IPS-18c (cell line): ENCODE data around the gene NES.
"Not testable (repeated sequence)": the region's sequence is repeated elsewhere in the genome, so short reads cannot be mapped to it uniquely, and the experiment has no call there.

Experiments
- H3K4me3 ChIP-seq: 2 replicates; pipeline ENCODE4 v1.7.0; 2013; ENCODE audit warnings: low read depth, mild to moderate bottlenecking, low read length, moderate library complexity; ENCODE audit not compliant: insufficient read depth
- H3K9me3 ChIP-seq: one replicate; pipeline ENCODE4 v1.6.1; 2013; ENCODE audit warnings: mild to moderate bottlenecking, low read length, moderate library complexity; ENCODE audit not compliant: control insufficient read depth, insufficient read depth

The NES gene

GRCh38 chr1:156644640-156645039 lies 32.6 kb downstream of the NES start:
- no peak overlapping the region for H3K4me3 ChIP-seq
- no peaks in the 10 kb centered on the region for H3K9me3 ChIP-seq

- Histone ChIP-seq H3K4me3 (no peak overlapping the region), H3K9me3 (no peaks in the 10 kb centered on the region)
These were observed 33.1 kb downstream of the NES start for GRCh38 chr1:156644146-156644545.

DNA sequence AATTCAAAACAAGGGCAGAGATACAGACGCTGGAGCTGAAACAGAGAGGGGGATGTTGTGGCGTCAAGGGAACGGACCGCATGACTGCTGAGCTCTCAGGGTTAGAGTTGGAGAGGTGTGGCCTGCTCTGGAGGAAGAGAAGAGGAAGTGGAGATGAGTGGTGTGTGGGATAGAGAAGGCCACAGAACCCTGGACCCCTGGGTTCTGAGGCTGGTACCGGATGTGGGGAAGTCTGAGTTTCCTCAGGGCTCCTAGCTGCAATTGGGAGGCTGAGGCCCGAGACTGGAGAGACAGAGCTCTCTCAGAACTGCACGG lies 33.5 kb downstream of the NES start:
- no peaks in the 10 kb centered on the region for H3K9me3 ChIP-seq

GRCh38 chr1:156643049-156643777 lies 34.0 kb downstream of the NES start:
- no peak overlapping the region; the same call in 1 of the 2 replicates for H3K4me3 ChIP-seq
- no peaks in the 10 kb centered on the region for H3K9me3 ChIP-seq

More for the DNA sequence above, 33.5 kb downstream of the NES start:
- H3K4me3 ChIP-seq, result no peak overlapping the region

- no peaks in the 10 kb centered on the region for H3K9me3 ChIP-seq
- peak overlapping the region; percentile 56 for H3K4me3 ChIP-seq
These were observed 34.8 kb downstream of the NES start for GRCh38 chr1:156642265-156643048.

DNA sequence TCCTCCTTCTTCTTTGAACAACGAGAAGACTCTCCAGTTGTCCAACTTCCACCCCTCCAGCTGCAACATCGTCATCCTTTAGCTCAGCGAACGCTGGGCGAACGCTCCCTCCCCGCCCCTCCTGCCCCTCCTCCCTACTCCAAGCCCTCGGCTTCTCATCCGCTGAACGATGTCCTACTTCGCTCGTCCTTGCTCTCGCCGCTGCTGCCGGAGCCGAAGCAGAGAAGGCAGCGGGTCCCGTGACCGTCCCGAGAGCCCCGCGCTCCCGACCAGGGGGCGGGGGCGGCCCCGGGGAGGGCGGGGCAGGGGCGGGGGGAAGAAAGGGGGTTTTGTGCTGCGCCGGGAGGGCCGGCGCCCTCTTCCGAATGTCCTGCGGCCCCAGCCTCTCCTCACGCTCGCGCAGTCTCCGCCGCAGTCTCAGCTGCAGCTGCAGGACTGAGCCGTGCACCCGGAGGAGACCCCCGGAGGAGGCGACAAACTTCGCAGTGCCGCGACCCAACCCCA lies 35.4 kb downstream of the NES start, which contains the start of gene BCAN:
TSS of gene BCAN (plus strand) at position 357 of the 504 bp plus-strand sequence. CDS start 3,938 bp downstream, outside the sequence.
- peak within 1 kb of the TSS; percentile 56 for H3K4me3 ChIP-seq

DNA sequence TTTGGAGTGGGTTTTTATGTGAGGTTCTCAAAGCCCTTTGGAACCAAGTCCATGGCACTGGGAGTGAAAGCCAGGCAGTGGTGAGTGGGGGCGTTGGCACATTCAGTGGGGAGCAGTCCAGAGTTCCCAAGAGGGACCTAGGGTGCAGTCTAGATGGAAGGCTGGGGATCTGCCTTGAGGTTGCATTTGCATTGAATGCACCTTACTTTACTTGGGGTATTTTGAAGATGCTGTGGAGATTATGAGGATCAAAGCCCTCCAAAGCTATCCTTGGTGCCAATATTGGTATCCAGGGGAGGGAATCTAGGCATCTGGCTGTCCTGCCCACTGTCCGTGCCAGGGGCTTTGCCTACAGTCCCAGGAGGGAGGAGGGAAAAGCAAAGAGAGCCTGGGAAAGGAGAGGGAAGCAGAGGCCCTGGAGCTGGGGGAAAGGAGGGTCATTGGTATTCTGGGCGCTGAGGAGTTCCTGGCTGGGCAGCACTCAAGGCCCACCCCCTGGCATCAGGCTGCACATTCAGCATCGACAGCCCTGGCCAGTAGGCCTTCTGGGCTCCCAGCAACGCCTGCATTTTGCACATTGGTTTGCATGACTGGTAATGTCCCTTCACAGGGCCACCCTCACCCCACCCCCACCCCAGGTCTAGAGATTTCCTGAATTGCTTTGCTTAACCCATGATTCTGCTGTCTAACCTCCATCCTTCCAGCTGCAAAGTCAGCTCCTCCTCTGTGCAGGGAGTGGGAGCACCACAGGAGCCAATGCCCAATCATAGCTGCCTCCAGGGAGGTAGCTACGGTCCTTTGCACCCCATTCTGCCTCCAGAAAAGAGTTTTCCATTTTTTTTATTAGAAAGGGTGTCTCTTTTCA lies 36.1 kb downstream of the NES start:
- Histone ChIP-seq H3K4me3 (peak overlapping the region; percentile 50), H3K9me3 (no peaks in the 10 kb centered on the region)

More for the DNA sequence above, 35.4 kb downstream of the NES start, which contains the start of gene BCAN:
- no peaks in the 10 kb centered on the region for H3K9me3 ChIP-seq

- Histone ChIP-seq H3K4me3 (no peak overlapping the region), H3K9me3 (no peaks in the 10 kb centered on the region)
These were observed 37.6 kb downstream of the NES start for GRCh38 chr1:156639601-156640101.

DNA sequence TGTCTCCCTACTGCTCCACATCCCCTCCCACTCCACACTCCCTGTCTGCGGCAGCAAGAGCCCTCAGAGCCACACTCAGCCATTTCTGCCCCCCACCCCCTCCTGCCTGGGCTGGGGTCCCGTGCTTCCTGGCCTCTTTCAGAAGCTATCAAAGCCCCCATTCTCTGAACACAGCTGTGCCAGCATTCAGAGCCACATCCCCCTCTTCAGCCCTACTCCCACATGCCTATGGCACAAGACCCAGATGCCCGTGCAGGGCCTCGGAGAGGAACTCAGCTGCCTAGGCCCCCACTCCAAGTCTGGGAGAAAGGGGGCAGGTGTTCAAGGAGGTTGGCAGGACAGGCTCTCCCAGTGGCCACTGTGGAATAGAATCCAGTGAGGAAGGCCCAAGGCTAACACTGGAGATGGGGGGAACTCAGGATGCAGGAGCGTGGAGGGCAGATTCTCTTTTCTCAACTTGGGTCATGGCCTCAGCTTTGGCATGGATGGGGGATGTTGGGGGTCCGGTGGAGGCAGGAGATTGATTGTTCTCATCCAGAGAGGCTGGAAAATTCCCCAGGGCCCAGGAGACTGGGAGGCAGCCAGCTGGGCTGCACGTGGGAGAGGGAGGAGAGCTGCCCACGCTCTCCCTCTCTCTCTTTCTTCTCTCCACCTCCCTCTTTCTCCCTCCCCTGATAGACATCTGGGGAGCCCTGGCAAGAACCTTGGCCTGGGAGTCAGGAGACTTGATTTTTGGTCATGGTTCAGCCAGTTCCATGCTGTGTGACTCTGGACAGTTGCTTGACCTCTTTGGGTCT lies 38.8 kb downstream of the NES start:
- Histone ChIP-seq H3K9me3 (no peaks in the 10 kb centered on the region), H3K4me3 (no peak overlapping the region)

- H3K4me3 ChIP-seq, result no peak overlapping the region
- H3K9me3 ChIP-seq, result no peaks in the 10 kb centered on the region
These were observed 44.9 kb downstream of the NES start for GRCh38 chr1:156632355-156632754.

GRCh38 chr1:156631152-156631551 lies 46.1 kb downstream of the NES start:
- not testable (repeated sequence) for H3K4me3 ChIP-seq, H3K9me3 ChIP-seq

DNA sequence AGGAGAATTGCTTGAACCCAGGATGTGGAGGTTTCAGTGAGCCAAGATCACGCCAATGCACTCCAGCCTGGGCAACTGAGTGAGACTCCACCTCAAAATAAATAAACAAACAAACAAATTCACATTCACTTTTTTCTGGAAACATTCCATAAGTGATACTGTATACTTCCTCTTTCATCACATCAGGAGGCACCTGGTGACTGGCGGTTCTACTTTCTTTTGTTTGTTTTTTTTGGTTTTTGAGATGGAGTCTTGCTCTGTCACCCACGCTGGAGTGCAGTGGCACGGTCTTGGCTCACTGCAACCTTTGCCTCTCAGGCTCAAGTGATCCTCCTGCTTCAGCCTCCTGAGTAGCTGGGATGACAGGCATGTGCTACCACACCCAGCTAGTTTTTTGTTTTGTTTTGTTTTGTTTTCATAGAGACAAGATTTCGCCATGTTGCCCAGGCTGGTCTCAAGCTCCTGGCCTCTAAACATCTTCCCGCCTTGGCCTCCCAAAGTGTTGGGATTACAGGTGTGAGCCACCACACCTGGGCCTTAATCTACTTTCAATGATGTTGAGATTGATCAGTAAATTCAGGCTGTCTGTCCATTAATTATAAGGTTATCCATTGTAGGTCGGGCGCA lies 47.3 kb downstream of the NES start:
- Histone ChIP-seq H3K9me3 (no peaks in the 10 kb centered on the region), H3K4me3 (no peak overlapping the region)

- Histone ChIP-seq H3K4me3 (no peak overlapping the region), H3K9me3 (no peaks in the 10 kb centered on the region)
These were observed 49.8 kb downstream of the NES start for GRCh38 chr1:156627313-156627880.

- Histone ChIP-seq H3K9me3 (no peaks in the 10 kb centered on the region), H3K4me3 (no peak overlapping the region)
These were observed 51.1 kb downstream of the NES start for GRCh38 chr1:156626079-156626438.

DNA sequence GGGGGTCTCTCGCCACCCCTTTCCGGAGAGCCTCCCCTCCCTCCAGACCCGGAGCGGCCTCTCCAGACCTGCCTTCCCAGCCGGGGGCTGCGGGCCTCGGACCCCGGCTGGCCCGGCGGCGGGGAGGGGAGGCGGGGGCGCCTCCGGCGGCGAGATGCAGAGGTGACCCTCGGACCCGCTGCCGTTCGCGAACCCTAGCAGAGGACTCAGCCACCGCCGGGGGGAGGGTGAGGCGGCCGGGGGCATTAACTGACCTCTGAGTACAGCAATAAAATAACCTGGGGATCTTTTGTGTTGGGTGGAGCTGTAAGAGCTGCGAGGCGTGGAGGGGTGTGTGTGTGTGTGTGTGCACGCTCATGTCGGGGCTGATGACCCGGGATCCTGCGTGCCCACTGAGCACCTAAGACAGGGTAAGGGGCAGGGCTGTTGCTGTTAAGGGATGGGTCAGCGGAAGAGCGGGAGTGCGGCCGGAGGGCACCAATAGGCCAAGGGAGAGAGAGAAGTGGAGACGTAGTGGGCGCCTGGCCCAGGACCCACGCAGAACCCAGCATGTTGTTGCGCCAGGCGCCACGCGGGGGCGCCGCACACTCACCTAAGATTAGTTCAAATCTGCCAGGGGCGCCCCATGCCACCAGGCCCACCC lies 51.6 kb downstream of the NES start:
- H3K4me3 ChIP-seq, result peak overlapping the region; percentile 63

More for the DNA sequence above, 51.6 kb downstream of the NES start:
- H3K9me3 ChIP-seq, result no peaks in the 10 kb centered on the region
